BE2C (cell line): ENCODE results near the gene PRKCZ.

ENCODE experiments used
- DNase-seq: peaks from one replicate; pipeline ENCODE4 v3.0.0-alpha.2; 2020
- H3K27me3 ChIP-seq: fragments of 250-450 bp; sonication (Bioruptor Pico); 2 replicates; pipeline ENCODE4 v1.5.1; 2020; ENCODE audit warnings: mild to moderate bottlenecking
- H3K36me3 ChIP-seq: fragments of 250-450 bp; sonication (Bioruptor Pico); 2 replicates; pipeline ENCODE4 v1.5.1; 2020; ENCODE audit warnings: mild to moderate bottlenecking
- H3K4me1 ChIP-seq: fragments of 250-450 bp; sonication (Bioruptor Pico); 2 replicates; pipeline ENCODE4 v1.5.1; 2020
- H3K4me3 ChIP-seq: 2 replicates; pipeline ENCODE4 v1.5.1; 2011; ENCODE audit warnings: low read depth, low read length
- H3K9me3 ChIP-seq: fragments of 250-450 bp; sonication (Bioruptor Pico); 2 replicates; pipeline ENCODE4 v1.5.1; 2020
- TF ChIP-seq, protein P1 (sequence below): IDR thresholded peaks from 2 replicates; pipeline ENCODE4 v1.5.1; 2012; ENCODE audit warnings: mild to moderate bottlenecking, low read depth, low read length

Gene PRKCZ

DNA sequence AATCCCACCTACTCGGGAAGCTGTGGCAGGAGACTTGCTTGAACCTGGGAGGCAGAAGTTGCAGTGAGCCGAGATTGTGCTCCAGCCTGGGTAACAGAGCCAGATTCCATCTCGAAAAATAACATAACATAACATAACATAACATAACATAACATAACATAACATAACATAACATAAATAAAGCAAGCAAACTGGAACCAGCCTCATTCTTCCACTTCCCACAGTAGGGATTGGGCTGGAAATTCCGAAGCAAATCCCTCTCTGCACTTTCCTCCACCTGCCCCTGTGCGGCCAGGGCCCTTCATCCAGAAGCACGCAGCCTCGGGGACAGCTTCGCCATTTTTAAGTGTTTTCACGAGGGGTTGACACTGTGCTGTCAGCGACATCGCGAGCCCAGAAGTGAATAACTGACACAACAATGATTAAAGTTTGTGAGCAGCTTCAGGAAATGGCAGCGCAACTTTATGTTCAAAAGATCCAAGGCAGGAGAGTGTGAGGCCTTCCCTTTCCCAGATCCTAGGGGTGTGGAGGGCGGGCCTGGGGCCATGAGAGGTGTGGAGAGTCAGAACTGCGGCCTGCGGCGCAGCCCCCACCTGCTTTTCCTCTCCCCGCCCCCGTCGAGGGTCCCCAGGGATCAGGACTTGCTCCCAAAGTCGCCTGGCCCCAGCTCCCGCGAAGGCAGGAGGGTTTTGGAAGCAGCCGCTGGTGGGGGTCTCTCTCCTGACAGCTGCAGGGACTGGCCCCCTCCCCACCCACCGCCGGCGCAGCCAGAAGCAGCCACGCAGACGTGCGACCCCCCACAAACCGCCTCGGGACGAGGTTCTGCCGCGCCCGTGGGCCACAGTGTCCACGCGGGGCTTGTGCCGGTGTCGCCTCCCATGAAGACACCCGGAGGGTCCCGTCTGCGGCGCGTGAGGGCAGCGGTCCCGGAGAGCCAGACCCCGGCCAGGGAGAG lies 31.7 kb upstream of the PRKCZ start:
- H3K4me1 ChIP-seq, result no peaks in the 10 kb centered on the region
- DNase-seq, result no peak
- H3K4me3 ChIP-seq, result no peak overlapping the region
- no peaks in the 10 kb centered on the region for H3K9me3 ChIP-seq
- TF ChIP-seq, protein P1, sequence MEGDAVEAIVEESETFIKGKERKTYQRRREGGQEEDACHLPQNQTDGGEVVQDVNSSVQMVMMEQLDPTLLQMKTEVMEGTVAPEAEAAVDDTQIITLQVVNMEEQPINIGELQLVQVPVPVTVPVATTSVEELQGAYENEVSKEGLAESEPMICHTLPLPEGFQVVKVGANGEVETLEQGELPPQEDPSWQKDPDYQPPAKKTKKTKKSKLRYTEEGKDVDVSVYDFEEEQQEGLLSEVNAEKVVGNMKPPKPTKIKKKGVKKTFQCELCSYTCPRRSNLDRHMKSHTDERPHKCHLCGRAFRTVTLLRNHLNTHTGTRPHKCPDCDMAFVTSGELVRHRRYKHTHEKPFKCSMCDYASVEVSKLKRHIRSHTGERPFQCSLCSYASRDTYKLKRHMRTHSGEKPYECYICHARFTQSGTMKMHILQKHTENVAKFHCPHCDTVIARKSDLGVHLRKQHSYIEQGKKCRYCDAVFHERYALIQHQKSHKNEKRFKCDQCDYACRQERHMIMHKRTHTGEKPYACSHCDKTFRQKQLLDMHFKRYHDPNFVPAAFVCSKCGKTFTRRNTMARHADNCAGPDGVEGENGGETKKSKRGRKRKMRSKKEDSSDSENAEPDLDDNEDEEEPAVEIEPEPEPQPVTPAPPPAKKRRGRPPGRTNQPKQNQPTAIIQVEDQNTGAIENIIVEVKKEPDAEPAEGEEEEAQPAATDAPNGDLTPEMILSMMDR, result no peak
- peaks cover 98% of the 10 kb centered on the region for H3K27me3 ChIP-seq
- H3K36me3 ChIP-seq, result no peaks in the 10 kb centered on the region

DNA sequence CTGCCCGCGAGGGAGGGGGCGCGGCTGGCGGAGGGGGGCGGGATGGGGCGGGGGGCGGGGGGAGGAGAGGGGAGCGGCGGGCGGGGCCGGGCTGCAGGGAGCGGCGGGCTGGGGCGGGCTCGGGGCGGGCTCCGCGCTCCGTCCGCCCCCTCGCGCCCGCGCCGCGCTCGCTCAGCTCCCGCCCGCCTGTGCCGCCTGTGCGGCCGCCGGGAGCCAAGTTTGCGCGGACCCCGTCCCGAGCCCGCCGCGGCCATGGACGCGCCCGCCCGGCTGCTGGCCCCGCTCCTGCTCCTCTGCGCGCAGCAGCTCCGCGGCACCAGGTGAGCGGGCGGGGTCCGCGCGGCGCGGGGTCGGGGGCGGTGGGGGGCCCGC lies 31.1 kb upstream of the PRKCZ start, which contains the start of gene GABRD:
TSS of gene GABRD (plus strand) at position 174 of the 372 bp plus-strand sequence. CDS start at position 253, 79 bp downstream.
- Histone ChIP-seq H3K9me3 (no peaks in the 10 kb centered on the region), H3K36me3 (no peaks in the 10 kb centered on the region), H3K4me3 (no peak within 1 kb of the TSS), H3K4me1 (no peaks in the 10 kb centered on the region), H3K27me3 (peaks cover 97% of the 10 kb centered on the region)
- DNase-seq, result no peak
- TF ChIP-seq, protein P1, result no peak

DNA sequence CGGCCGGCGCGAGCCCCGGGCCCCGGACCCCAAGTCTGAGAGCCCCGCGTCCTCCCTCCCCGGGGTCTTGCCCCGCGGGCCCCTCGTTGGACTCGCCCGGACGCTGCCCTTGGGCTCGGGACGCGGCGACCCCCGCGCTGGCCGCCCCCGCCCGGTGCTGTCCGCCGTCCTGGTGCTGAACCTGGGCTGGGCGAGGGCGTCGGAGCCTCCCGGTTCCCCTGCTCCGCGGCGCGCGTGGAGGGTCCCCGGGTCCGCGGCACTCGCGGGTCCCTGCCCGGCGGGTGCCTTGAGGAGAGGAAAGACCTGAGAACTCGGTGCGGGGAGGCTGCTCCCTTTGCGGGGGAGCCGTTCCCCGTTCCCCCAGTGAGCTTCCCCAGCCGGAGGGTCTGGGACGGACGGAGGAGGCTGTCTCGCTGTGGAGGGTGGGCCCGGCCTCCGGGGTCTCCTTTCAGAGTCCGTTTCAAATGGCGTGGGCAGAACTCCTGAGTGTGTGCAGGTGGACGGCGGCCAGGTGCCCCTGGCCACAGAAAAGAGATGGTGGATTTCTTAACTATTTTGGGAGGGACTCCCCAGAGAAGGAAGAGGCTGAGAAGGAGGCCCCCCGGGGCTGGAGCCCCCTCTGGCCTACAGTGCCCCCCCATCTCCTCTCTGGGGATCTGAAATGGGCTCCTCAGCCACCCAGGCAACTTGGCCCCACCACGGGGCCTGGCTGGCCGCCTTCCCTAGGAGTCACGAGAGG lies 30.5 kb upstream of the PRKCZ start:
- TF ChIP-seq, protein P1, result no peak
- Histone ChIP-seq H3K36me3 (no peaks in the 10 kb centered on the region), H3K27me3 (peaks cover 97% of the 10 kb centered on the region), H3K4me1 (no peaks in the 10 kb centered on the region), H3K9me3 (no peaks in the 10 kb centered on the region), H3K4me3 (no peak overlapping the region)
- DNase-seq, result no peak

DNA sequence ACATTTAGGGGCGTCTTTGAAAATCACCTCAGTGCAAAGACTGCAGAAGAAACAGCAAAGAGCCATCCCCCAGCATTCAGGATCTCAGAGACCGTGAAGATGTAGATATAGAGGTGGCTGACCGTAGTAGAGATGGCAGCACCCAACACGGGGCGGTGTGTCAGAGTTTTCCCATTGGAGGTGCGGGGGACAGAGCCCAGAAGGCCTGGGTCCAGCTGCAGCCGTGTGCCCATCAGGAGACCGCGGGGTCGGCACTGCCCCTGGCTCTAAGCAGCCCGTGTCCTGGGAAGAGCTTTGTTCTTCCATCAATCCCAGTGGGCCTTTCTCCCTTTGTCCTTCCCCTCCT lies 29.9 kb upstream of the PRKCZ start:
- H3K27me3 ChIP-seq, result peaks cover 97% of the 10 kb centered on the region
- H3K9me3 ChIP-seq, result no peaks in the 10 kb centered on the region
- TF ChIP-seq, protein P1, result no peak
- no peaks in the 10 kb centered on the region for H3K36me3 ChIP-seq
- H3K4me1 ChIP-seq, result no peaks in the 10 kb centered on the region
- DNase-seq, result no peak
- no peak overlapping the region for H3K4me3 ChIP-seq

DNA sequence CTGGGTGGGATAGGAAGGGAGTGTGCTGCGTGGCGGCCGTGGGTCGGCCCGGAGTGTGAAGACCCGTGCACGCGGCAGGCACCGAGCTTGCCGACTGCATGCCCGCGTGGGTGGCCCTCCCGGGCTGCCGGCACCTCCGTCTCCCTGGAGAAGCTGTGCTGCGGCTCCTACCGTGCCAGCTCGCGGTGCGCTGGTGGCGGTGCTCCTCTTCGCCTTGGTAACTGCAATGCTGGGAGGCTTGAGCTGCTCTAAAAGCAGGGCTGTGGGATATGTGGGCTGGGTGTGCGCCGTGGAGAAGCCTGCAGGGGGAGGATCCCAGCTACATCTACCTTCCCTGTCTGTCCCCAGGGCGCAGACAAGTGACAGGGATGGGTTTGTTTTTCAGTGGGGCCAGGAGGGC lies 28.7 kb upstream of the PRKCZ start:
- TF ChIP-seq, protein P1, result no peak

More for the DNA sequence above, 28.7 kb upstream of the PRKCZ start:
- no peaks in the 10 kb centered on the region for H3K4me1 ChIP-seq
- no peaks in the 10 kb centered on the region for H3K9me3 ChIP-seq
- DNase-seq, result no peak
- no peaks in the 10 kb centered on the region for H3K36me3 ChIP-seq
- H3K4me3 ChIP-seq, result no peak overlapping the region
- H3K27me3 ChIP-seq, result peaks cover 96% of the 10 kb centered on the region
